Activated CD4-positive, alpha-beta memory T cell treated with anti-CD3 and anti-CD28 coated beads for 36 hours (primary cell): ENCODE measurements around the gene TRAPPC8. TPM values are rescaled to one million over a fixed set of nuclear protein-coding genes. Genes with fewer than 3 reads are reported as not detected.
"Not testable (repeated sequence)": the region's sequence is repeated elsewhere in the genome, so short reads cannot be mapped to it uniquely, and the experiment has no call there.

Experiments used
- CTCF ChIA-PET: fragments of 350-600 bp; sonication (Branson Sonifier 250); formaldehyde crosslinking; loops from one replicate; lab custom pipeline; 2021; ENCODE audit warnings: antibody characterized with exemption, inconsistent platforms; lab: Charles Lee
- POLR2A ChIA-PET: fragments of 350-600 bp; sonication (Branson Sonifier 250); formaldehyde crosslinking; loops from one replicate; lab custom pipeline; 2021; ENCODE audit warnings: antibody characterized with exemption; lab: Charles Lee
- DNase-seq: peaks from one replicate; pipeline ENCODE4 v3.0.0-alpha.2; 2020
- H3K27ac Mint-ChIP-seq: one replicate; pipeline ENCODE4 v1.8.0; 2021; ENCODE audit warnings: mixed read lengths
- H3K27me3 Mint-ChIP-seq: one replicate; pipeline ENCODE4 v1.8.0; 2021; ENCODE audit warnings: mixed read lengths
- H3K36me3 Mint-ChIP-seq: one replicate; pipeline ENCODE4 v1.8.0; 2021; ENCODE audit warnings: mixed read lengths
- H3K4me1 Mint-ChIP-seq: one replicate; pipeline ENCODE4 v1.8.0; 2021; ENCODE audit warnings: low read depth, mixed read lengths
- H3K4me3 Mint-ChIP-seq: one replicate; pipeline ENCODE4 v1.8.0; 2021; ENCODE audit warnings: mild to moderate bottlenecking, mixed read lengths
- H3K9me3 Mint-ChIP-seq: one replicate; pipeline ENCODE4 v1.8.0; 2021; ENCODE audit warnings: mixed read lengths
- intact Hi-C: fragments of 100-400 bp; cut with micrococcal nuclease; formaldehyde crosslinking; loops from one replicate; pipeline ENCODE4 v1.15.1; 2023
- total RNA-seq, 2 experiments: library from RNA; stranded (reverse); gene quantifications; one replicate each; pipeline ENCODE4 v1.2.3, GENCODE V29; 2021

The TRAPPC8 gene
- total RNA-seq, 2 experiments from 2014 or later, result 30.4 to 34.2 TPM

DNA sequence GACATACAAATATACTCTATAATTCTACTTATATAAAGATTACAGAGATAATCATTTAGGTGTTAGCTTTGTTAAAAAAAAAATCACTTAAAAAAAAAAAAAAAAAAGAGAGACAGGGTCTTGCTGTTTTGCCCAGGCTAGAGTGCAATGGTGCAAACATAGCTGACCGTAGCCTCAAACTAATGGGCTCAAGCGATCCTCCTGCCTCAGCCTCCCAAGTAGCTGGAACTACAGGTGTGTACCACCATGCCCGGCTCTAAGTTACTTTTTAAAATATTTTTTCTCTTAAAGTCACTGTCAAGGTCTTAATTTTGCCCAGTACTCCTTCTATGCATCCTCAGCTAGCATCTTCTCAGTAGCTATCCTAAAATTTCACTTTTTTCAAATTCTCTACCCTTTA, 105.0 kb downstream of the TRAPPC8 start:
- ChIA-PET CTCF (interaction anchor here (0.6 to 1.0 kb wide), 3 partner anchors 139 to 434 kb away, joined by 3 to 4 read pairs (median 3); no protein-coding TSS in a partner anchor), POLR2A (no interaction called here)
- Mint-ChIP-seq H3K4me3 (no peak overlapping the region), H3K27ac (no peak overlapping the region), H3K27me3 (no peaks in the 10 kb centered on the region), H3K9me3 (no peaks in the 10 kb centered on the region), H3K36me3 (peaks cover 32% of the 10 kb centered on the region), H3K4me1 (no peaks in the 10 kb centered on the region)
- DNase-seq, result no peak
- intact Hi-C loops, result no loop called here

DNA sequence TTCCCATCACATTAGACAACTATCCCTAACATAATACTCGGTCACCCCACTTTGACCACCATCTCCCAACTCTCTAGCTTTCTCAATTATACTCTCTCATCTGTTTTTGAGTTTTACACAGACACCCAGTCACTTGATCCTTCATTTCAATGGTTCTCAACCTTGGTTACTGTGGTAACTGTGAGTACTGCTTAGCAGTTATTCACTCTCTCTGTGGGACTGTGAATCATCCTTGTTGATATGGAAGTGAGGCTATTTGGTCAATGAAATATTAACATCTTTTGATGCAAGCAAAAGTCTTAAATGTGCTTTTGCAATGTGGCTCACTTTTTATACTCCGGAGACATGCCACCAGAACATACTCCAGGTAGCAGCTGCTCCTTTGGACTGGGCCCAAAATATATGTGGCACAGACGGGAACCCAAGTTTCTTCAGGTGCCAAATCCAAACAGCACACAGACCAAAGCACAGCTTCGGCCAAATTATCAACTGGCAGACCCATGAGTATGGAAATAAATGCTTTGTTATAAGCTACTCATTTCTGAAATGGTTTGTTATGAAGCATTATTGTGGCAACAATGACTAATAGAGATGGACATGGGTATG, 107.3 kb downstream of the TRAPPC8 start:
- Mint-ChIP-seq H3K9me3 (no peaks in the 10 kb centered on the region), H3K36me3 (peaks cover 33% of the 10 kb centered on the region), H3K4me1 (no peaks in the 10 kb centered on the region), H3K27ac (no peak overlapping the region), H3K27me3 (no peaks in the 10 kb centered on the region), H3K4me3 (no peak overlapping the region)
- POLR2A ChIA-PET, result no interaction called here
- CTCF ChIA-PET, result no interaction called here
- intact Hi-C loops, result no loop called here
- no peak for DNase-seq

DNA sequence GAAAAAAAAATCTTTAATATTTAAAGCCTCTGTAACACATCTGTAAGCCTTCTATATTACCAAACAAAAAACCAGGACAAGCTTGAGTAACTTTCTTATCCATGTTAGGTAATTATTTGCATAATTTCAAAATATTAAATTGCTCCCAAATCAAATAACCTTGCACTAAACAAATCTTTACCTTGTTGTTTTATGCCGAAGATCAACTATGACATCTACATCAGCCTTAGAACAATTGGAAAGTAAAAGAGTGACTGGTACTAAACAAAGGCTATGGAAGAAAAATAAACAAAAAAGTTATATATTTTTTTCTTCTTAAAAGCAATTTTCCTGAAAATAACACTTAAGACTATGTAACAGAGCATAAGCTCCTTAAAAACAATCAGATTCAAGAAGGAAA, 111.0 kb downstream of the TRAPPC8 start:
- ChIA-PET POLR2A (interaction anchor here (0.7 kb wide), 1 partner anchor 732 kb away, joined by 3 read pairs; no protein-coding TSS in a partner anchor), CTCF (no interaction called here)
- Mint-ChIP-seq H3K27me3 (no peaks in the 10 kb centered on the region), H3K9me3 (peaks cover 4% of the 10 kb centered on the region), H3K36me3 (peaks cover 41% of the 10 kb centered on the region), H3K4me3 (no peak overlapping the region), H3K27ac (no peak overlapping the region), H3K4me1 (no peaks in the 10 kb centered on the region)
- DNase-seq, result no peak
- intact Hi-C loops, result no loop called here

DNA sequence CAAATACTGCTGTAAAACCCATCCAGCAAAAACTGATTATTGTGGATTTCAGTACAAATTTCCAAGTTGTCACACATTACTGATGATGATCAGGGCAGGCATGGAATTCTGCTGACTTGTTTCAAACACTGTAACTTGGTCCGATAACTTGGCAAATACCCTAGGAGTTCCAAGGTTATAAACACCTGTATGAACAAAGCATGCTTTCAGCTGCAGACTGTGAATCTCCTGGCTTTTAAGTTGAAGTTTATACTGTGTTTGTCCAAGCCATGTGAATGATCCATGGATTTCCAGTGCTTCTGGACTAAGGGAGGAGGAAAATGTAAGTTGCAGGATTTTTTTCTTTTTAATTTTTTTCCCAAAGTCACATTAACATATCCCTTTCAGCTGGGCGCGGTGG, 112.2 kb downstream of the TRAPPC8 start:
- CTCF ChIA-PET, result interaction anchor here (0.6 kb wide), 1 partner anchor 127 kb away, joined by 3 read pairs; no protein-coding TSS in a partner anchor
- H3K4me1 Mint-ChIP-seq, result no peaks in the 10 kb centered on the region
- no peak overlapping the region for H3K4me3 Mint-ChIP-seq
- no peaks in the 10 kb centered on the region for H3K27me3 Mint-ChIP-seq
- H3K36me3 Mint-ChIP-seq, result peaks cover 34% of the 10 kb centered on the region
- POLR2A ChIA-PET, result no interaction called here
- H3K27ac Mint-ChIP-seq, result no peak overlapping the region
- peaks cover 4% of the 10 kb centered on the region for H3K9me3 Mint-ChIP-seq
- intact Hi-C loops, result no loop called here
- no peak for DNase-seq

DNA sequence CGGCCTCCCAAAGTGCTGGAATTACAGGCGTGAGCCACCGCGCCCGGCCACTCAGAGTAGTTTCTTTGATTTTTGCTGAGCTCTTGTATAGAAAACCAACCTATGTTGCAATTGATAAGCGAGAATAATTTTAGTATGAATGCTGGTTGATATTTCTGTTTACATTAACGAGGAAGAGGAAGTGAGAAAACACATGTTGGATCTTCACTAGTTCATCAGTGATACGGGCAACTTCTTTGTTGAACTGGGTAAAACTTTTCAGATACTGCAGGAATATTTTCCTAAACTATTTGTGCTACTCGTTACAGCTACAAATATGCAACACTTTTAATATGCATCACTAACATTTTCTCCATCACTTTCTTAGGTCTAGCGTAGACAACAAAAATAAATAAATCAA, 114.3 kb downstream of the TRAPPC8 start:
- ChIA-PET CTCF (interaction anchor here (0.8 to 1.5 kb wide), 3 partner anchors 8 to 16 kb away, joined by 3 to 7 read pairs (median 4); no protein-coding TSS in a partner anchor), POLR2A (no interaction called here)
- H3K4me1 Mint-ChIP-seq, result no peaks in the 10 kb centered on the region
- intact Hi-C loops, result no loop called here
- no peak overlapping the region for H3K27ac Mint-ChIP-seq
- H3K36me3 Mint-ChIP-seq, result peaks cover 26% of the 10 kb centered on the region
- no peak for DNase-seq
- peaks cover 4% of the 10 kb centered on the region for H3K9me3 Mint-ChIP-seq
- no peaks in the 10 kb centered on the region for H3K27me3 Mint-ChIP-seq
- no peak overlapping the region for H3K4me3 Mint-ChIP-seq

DNA sequence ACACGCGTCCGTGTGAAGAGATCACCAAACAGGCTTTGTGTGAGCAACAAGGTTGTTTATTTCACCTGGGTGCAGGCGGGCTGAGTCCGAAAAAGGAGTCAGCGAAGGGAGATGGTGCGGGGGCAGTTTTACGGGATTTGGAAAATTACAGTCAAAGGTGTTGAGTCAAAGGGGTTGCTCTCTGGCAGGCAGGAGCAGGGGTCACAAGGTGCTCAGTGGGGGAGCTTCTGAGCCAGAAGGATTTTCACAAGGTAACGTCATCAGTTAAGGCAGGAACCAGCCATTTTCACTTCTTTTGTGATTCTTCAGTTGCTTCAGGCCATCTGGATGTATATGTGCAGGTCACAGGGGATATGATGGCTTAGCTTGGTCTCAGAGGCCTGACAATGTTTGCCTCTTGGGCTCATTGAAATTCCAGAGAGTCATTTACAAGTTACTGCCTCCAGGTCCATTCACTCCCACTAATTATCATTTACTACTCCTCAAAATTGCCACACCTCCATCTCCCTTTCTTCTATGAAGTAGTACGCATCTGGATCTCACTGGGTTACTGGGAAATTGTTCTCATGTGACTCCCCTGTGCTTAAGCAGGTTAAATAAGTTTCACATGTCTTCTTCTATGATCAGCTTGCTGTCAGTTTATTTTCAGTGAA, 116.1 kb downstream of the TRAPPC8 start:
- POLR2A ChIA-PET, intact Hi-C loops, H3K4me1 Mint-ChIP-seq, H3K27me3 Mint-ChIP-seq, H3K27ac Mint-ChIP-seq, H3K9me3 Mint-ChIP-seq, H3K4me3 Mint-ChIP-seq, DNase-seq: not testable (repeated sequence)
- CTCF ChIA-PET, result interaction anchor here (0.6 kb wide), 1 partner anchor 84 kb away, joined by 3 read pairs; no protein-coding TSS in a partner anchor
- H3K36me3 Mint-ChIP-seq, result peaks cover 24% of the 10 kb centered on the region

DNA sequence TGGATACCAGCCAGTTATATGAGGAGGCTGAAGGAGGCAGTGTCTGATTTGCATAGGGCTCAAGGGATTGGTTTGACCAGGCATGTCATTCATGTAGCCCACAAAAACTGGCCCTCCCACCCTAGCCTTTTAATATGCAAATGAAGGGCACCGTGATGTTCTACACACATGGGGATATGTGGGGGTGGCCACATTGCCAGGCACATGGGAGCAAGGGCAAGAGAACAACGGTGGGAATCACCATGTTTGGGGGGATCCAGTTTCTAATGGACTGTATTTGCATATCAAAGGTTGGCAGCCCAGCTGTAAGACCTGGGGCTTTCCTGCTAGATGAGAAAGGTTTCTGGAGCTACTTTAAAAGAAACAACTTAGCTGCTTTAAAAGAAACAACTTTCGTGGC, 117.2 kb downstream of the TRAPPC8 start:
- Mint-ChIP-seq H3K27me3 (no peaks in the 10 kb centered on the region), H3K36me3 (peaks cover 23% of the 10 kb centered on the region), H3K27ac (no peak overlapping the region), H3K4me3 (no peak overlapping the region), H3K9me3 (peaks cover 4% of the 10 kb centered on the region), H3K4me1 (no peaks in the 10 kb centered on the region)
- DNase-seq, result no peak
- intact Hi-C loops, result no loop called here
- POLR2A ChIA-PET, result no interaction called here
- CTCF ChIA-PET, result no interaction called here

DNA sequence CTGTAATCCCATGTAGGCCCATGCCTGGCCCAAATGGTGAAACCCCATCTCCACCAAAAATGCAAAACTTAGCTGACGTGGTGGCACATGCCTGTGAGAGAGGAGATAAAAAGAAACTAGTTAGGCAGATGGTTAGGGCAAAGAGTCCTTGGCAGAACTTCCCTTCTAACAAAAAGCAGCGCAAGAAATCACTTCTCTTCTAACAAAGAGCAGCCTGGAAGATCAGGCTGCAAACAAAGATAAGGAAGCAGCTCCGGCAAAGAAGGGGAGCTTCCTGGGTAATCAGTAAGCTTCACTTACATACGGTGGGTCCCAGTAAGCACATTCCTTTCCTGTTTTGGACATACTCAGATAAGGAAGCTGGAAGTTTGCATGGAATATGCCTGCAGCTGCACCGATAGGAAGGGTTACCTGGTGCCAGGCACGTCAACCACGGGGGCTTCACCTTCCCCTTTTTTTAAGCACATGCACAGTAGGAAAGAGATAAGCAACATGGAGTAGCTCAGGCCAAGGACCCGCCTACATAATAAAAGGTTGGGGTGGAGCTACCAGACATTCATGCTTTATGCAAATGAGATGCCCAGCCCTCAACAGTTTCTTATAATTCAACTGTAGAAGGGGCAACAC, 121.3 kb downstream of the TRAPPC8 start:
- CTCF ChIA-PET, result interaction anchor here (0.8 to 2.3 kb wide), 4 partner anchors 99 to 266 kb away, joined by 3 to 18 read pairs (median 4); no protein-coding TSS in a partner anchor

DNA sequence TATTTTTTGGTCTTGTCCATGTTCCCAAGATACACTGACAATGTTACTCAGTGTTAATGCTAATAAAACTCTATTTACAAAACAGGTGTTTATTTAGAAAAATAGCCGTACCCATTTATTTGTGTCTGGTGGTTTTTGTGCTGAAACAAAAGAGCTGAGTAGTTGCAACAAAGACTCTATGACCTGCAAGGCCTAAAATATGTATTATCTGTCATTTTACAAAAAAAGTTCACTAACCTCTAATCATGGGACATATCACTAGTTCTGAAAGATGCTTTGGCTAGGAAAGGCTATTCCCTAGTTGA, 123.1 kb downstream of the TRAPPC8 start:
- Mint-ChIP-seq H3K27ac (no peak overlapping the region), H3K4me3 (no peak overlapping the region), H3K4me1 (no peaks in the 10 kb centered on the region), H3K27me3 (peaks cover 2% of the 10 kb centered on the region), H3K36me3 (no peaks in the 10 kb centered on the region), H3K9me3 (no peaks in the 10 kb centered on the region)
- intact Hi-C loops, result loop anchor here (1.0 to 2.0 kb wide), 3 partner anchors 79 to 264 kb away; no protein-coding TSS in a partner anchor
- ChIA-PET POLR2A (no interaction called here), CTCF (interaction anchor here (0.6 to 2.3 kb wide), 7 partner anchors 9 to 264 kb away, joined by 3 to 18 read pairs (median 4); no protein-coding TSS in a partner anchor)
- no peak for DNase-seq

More for the DNA sequence above, 121.3 kb downstream of the TRAPPC8 start:
- no peak for DNase-seq
- no peaks in the 10 kb centered on the region for H3K9me3 Mint-ChIP-seq
- no peak overlapping the region for H3K27ac Mint-ChIP-seq
- peaks cover 2% of the 10 kb centered on the region for H3K27me3 Mint-ChIP-seq
- no peaks in the 10 kb centered on the region for H3K4me1 Mint-ChIP-seq
- intact Hi-C loops, result no loop called here
- POLR2A ChIA-PET, result no interaction called here
- H3K36me3 Mint-ChIP-seq, result no peaks in the 10 kb centered on the region
- no peak overlapping the region for H3K4me3 Mint-ChIP-seq

DNA sequence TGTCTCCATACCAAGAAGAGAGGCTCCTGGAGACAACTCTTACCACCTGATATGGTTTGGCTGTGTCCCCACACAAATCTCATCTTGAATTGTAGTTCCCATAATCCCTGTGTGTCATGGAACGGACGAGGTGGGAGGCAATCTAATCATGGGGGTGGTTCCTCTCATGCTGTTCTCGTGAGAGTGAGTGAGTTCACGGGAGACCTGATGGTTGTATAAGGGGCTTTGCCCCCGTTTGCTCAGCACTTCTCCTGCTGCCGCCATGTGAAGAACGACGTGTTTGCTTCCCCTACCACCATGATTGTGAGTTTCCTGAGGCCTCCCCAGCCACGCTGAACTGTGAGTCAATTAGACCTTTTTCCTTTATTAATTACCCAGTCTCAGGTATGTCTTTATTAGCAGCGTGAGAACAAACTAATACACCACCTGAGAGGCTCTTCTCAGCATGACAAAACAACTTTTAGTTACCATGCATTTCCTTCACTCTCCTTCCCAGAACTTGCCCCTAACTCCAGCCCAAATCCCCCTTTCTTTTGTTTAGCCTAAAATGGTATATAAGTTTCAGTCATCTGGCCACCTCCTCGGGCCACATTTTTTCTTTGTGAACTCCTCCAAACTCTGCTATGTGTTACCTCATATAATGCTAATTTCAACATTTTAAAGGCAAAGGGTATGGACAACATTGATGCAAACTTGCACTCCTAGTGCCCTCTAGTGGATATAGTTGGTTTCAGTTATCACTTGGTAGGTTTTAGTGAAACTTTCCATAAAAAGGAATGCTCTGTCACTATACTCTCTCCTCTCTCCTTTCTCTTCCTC, 123.6 kb downstream of the TRAPPC8 start:
- Mint-ChIP-seq H3K4me3 (no peak overlapping the region), H3K27me3 (peaks cover 2% of the 10 kb centered on the region), H3K36me3 (no peaks in the 10 kb centered on the region), H3K27ac (no peak overlapping the region), H3K4me1 (no peaks in the 10 kb centered on the region), H3K9me3 (no peaks in the 10 kb centered on the region)
- CTCF ChIA-PET, result interaction anchor here (0.9 to 2.3 kb wide), 7 partner anchors 10 to 264 kb away, joined by 3 to 18 read pairs (median 4); no protein-coding TSS in a partner anchor
- intact Hi-C loops, result loop anchor here (1.0 to 2.0 kb wide), 3 partner anchors 78 to 263 kb away; no protein-coding TSS in a partner anchor
- POLR2A ChIA-PET, result interaction anchor here (0.6 kb wide), 1 partner anchor 90 kb away, joined by 4 read pairs; no protein-coding TSS in a partner anchor
- no peak for DNase-seq

DNA sequence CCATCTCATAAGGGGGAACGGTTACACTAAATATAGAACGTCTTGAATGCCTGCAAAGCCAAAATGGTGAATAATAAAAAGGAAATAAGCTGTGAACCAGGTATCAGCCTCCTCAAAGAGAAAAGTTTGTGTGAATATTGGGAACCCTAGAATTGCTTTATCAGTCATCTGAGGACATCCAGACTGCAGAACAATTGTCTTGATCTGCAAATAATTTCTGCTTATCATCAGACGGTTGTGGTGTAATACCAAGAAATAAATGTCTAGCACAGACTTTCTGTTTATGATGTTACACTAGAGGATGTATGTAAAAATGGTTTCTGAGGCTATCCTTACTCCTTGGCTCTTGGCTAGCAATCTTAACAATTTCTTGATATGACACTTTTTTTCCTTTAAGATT, 128.8 kb downstream of the TRAPPC8 start:
- ChIA-PET CTCF (interaction anchor here (0.6 to 0.7 kb wide), 2 partner anchors 521 to 742 kb away, joined by 3 read pairs; no protein-coding TSS in a partner anchor), POLR2A (no interaction called here)
- H3K27ac Mint-ChIP-seq, result no peak overlapping the region
- no peak overlapping the region for H3K4me3 Mint-ChIP-seq
- no peak for DNase-seq
- no peaks in the 10 kb centered on the region for H3K36me3 Mint-ChIP-seq
- no peaks in the 10 kb centered on the region for H3K4me1 Mint-ChIP-seq
- intact Hi-C loops, result no loop called here
- H3K9me3 Mint-ChIP-seq, result no peaks in the 10 kb centered on the region
- H3K27me3 Mint-ChIP-seq, result no peaks in the 10 kb centered on the region
